ENCODE results near the gene CGNL1. TPM values are rescaled to one million over a fixed set of nuclear protein-coding genes. Genes with fewer than 3 reads are reported as not detected.

CGNL1 gene
- total RNA-seq, 1 donor from 2014 or later = 5.4 TPM

DNA sequence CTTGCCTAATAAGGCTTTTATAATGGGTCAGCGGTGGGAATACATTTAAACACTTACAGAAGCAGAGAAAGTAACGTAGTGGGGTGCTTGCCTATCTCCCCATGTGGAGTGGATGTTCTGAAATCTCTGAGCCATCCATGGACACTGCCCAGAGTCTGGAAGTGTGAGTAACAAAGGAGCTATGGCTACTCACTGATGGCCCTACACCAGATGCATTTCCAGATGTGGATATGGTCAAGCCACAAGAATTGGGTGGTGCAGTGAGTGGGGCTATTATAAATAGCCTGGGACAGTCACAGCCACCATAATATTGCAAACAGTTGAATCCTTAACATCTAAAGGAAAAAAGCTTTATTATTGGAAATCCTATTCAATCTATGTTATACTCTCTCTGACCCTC, 96.6 kb downstream of the CGNL1 start:
- TF ChIP-seq, protein P1, sequence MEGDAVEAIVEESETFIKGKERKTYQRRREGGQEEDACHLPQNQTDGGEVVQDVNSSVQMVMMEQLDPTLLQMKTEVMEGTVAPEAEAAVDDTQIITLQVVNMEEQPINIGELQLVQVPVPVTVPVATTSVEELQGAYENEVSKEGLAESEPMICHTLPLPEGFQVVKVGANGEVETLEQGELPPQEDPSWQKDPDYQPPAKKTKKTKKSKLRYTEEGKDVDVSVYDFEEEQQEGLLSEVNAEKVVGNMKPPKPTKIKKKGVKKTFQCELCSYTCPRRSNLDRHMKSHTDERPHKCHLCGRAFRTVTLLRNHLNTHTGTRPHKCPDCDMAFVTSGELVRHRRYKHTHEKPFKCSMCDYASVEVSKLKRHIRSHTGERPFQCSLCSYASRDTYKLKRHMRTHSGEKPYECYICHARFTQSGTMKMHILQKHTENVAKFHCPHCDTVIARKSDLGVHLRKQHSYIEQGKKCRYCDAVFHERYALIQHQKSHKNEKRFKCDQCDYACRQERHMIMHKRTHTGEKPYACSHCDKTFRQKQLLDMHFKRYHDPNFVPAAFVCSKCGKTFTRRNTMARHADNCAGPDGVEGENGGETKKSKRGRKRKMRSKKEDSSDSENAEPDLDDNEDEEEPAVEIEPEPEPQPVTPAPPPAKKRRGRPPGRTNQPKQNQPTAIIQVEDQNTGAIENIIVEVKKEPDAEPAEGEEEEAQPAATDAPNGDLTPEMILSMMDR (IDR thresholded peaks at IDR 0.05; ENCODE audit: partially characterized antibody, unreplicated experiment) = no peak
- peaks cover 2% of the 10 kb centered on the region for H3K27me3 Mint-ChIP-seq (ENCODE audit: unreplicated experiment)
- peaks cover 14% of the 10 kb centered on the region for H3K4me1 Mint-ChIP-seq (ENCODE audit: low read depth, unreplicated experiment)
- H3K36me3 Mint-ChIP-seq (ENCODE audit: unreplicated experiment) = no peaks in the 10 kb centered on the region
- no peak overlapping the region for H3K4me3 Mint-ChIP-seq (ENCODE audit: unreplicated experiment)
- H3K9me3 Mint-ChIP-seq (ENCODE audit: unreplicated experiment) = no peaks in the 10 kb centered on the region
- no peak overlapping the region for H3K27ac Mint-ChIP-seq (ENCODE audit: unreplicated experiment)
- DNase-seq = no peak

DNA sequence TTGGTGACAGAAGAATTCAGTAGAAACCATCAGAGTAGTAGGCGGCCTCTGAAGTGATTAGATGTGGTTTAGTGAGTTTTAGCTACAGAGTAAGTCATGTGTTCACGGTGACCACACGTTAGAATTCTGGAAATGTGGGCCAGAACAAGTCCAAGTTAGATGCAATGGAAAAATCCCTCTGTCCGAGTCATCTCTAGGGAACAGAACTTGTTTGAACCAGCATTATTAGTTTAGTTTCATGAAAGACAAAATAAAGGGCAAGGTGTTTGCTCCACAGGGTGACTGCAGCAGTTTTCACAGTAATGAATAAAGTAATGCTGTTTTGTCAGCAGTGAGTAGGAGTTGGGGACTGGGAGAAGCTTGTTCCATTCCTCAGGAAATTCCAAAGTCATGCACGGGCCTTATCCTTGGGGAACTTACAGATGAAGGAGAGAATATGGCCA, 100.2 kb downstream of the CGNL1 start:
- H3K9me3 Mint-ChIP-seq (ENCODE audit: unreplicated experiment) = peaks cover 2% of the 10 kb centered on the region
- no peak for DNase-seq
- H3K27ac Mint-ChIP-seq (ENCODE audit: unreplicated experiment) = no peak overlapping the region

DNA sequence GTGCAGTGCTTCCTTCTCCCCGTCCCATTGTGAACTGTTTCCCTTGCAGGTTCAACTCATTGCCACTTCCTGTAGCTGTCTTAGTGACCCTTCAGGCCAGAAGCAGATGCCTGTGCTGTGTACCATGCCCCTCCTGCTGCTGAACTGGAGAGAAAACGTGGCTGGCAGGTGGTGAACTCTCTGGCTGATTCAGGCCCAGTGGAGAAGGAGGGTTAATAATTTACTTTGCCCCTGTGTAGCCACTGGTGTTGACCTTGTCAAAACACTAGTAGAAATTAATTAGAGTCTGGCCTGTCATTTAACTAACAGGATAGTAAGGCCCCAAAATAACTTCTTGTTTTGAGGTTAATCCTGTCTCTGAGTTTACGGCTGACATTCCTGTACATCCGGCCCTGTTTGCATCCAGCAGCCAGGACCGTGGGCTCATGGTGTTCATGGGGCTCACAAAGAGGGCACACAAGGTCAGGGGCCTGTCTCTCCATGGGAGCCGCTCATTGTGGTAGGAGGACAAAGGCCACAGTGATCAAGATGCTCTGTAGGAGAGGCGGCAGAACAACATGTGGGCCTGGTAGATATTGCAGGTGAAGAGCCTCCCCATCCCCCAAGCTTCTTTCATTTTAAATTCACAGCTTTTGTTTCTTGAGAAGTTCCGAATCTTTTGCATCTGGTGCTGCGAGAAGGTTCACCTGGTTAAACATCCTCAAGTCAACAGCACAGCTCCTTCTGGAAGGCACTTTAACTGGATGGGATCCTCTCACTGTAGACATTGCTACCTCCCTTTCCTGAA, 101.6 kb downstream of the CGNL1 start:
- Mint-ChIP-seq H3K27me3 (ENCODE audit: unreplicated experiment) (peaks cover 2% of the 10 kb centered on the region), H3K9me3 (ENCODE audit: unreplicated experiment) (peaks cover 2% of the 10 kb centered on the region), H3K4me3 (ENCODE audit: unreplicated experiment) (no peak overlapping the region), H3K4me1 (ENCODE audit: low read depth, unreplicated experiment) (peaks cover 14% of the 10 kb centered on the region), H3K27ac (ENCODE audit: unreplicated experiment) (no peak overlapping the region), H3K36me3 (ENCODE audit: unreplicated experiment) (no peaks in the 10 kb centered on the region)
- no peak for DNase-seq
- TF ChIP-seq, protein P1 (IDR thresholded peaks at IDR 0.05; ENCODE audit: partially characterized antibody, unreplicated experiment) = no peak

More for the DNA sequence above, 100.2 kb downstream of the CGNL1 start:
- H3K4me1 Mint-ChIP-seq (ENCODE audit: low read depth, unreplicated experiment) = peaks cover 14% of the 10 kb centered on the region
- H3K4me3 Mint-ChIP-seq (ENCODE audit: unreplicated experiment) = no peak overlapping the region
- H3K27me3 Mint-ChIP-seq (ENCODE audit: unreplicated experiment) = peaks cover 2% of the 10 kb centered on the region
- TF ChIP-seq, protein P1 (IDR thresholded peaks at IDR 0.05; ENCODE audit: partially characterized antibody, unreplicated experiment) = no peak
- no peaks in the 10 kb centered on the region for H3K36me3 Mint-ChIP-seq (ENCODE audit: unreplicated experiment)

DNA sequence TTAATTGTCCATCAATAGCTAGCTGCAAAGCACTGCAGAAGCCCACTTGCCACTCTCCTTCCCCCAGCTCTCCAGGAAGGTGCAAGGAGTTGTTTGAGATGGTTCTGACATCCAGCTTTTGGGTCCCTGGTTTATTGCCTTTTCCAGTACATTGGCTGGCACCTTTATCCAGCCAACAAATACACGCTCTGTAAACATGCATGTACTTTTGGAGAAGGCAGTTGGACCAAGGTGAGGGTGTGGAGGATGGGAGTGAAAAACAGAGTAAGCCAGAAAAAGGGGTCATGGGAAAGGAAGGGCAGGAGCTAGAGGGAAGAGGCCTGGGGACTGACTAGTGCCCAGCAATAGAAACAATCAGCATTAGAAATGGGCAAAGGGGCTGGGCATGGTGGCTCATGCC, 102.7 kb downstream of the CGNL1 start:
- peaks cover 2% of the 10 kb centered on the region for H3K9me3 Mint-ChIP-seq (ENCODE audit: unreplicated experiment)
- no peak for DNase-seq
- peaks cover 2% of the 10 kb centered on the region for H3K27me3 Mint-ChIP-seq (ENCODE audit: unreplicated experiment)
- TF ChIP-seq, protein P1 (IDR thresholded peaks at IDR 0.05; ENCODE audit: partially characterized antibody, unreplicated experiment) = no peak
- peaks cover 14% of the 10 kb centered on the region for H3K4me1 Mint-ChIP-seq (ENCODE audit: low read depth, unreplicated experiment)
- H3K4me3 Mint-ChIP-seq (ENCODE audit: unreplicated experiment) = no peak overlapping the region
- no peaks in the 10 kb centered on the region for H3K36me3 Mint-ChIP-seq (ENCODE audit: unreplicated experiment)
- no peak overlapping the region for H3K27ac Mint-ChIP-seq (ENCODE audit: unreplicated experiment)

DNA sequence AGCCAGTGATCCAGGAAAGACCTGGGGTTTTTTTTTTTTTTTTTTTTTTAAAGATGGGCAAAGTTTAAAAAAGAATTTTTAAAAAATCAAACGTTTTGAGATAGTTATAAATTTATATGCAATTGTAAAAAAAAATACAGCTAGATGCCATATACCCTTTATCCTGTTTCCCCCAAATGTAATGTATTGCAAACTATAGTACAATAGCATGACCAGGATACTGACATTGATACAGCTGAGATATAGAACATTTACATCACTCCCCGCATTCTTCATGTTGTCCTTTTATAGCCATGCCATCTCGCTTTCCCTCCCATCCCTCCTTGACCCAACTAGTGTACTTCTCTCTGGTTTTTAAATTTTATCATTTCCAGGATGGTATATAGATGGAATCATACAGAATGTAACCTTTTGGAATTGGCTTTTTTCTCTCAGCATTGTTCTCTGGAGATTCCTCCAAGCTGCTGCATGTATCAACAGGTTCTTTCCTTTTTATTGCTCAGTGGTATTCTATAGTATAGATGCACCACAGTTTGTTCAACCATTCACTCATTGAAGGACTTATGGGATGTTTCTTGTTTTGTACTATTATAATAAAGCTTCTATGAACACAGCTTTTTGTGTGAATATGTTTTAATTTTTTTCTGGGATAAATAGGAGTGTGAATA, 104.9 kb downstream of the CGNL1 start:
- no peak overlapping the region for H3K4me3 Mint-ChIP-seq (ENCODE audit: unreplicated experiment)
- peaks cover 2% of the 10 kb centered on the region for H3K9me3 Mint-ChIP-seq (ENCODE audit: unreplicated experiment)
- no peaks in the 10 kb centered on the region for H3K36me3 Mint-ChIP-seq (ENCODE audit: unreplicated experiment)
- DNase-seq = no peak
- H3K4me1 Mint-ChIP-seq (ENCODE audit: low read depth, unreplicated experiment) = peaks cover 2% of the 10 kb centered on the region
- H3K27ac Mint-ChIP-seq (ENCODE audit: unreplicated experiment) = no peak overlapping the region
- peaks cover 2% of the 10 kb centered on the region for H3K27me3 Mint-ChIP-seq (ENCODE audit: unreplicated experiment)
- TF ChIP-seq, protein P1 (IDR thresholded peaks at IDR 0.05; ENCODE audit: partially characterized antibody, unreplicated experiment) = no peak

All from glutamatergic neuron (in vitro differentiated cells).